GM12878 (cell line): Measurements from ENCODE around the gene TP53RK.

Source experiments
- CBX5 ChIP-seq: sonication (generic); IDR thresholded peaks from 2 replicates; pipeline ENCODE4 v1.6.1; 2016; ENCODE audit warnings: low read depth, moderate library complexity, mild to moderate bottlenecking, inconsistent platforms
- CREB1 ChIP-seq: IDR thresholded peaks from 2 replicates; pipeline ENCODE4 v1.6.1; 2012; ENCODE audit warnings: low read depth, mild to moderate bottlenecking, inconsistent platforms
- EGR1 ChIP-seq, 2 experiments: IDR thresholded peaks; 1 replicate in 1 of 2; 2 replicates in 1 of 2; pipeline ENCODE4 v1.6.1; 2011 to 2012; ENCODE audit warnings: low read depth in 2 of 2, low read length in 2 of 2, borderline replicate concordance in 1 of 2, mild to moderate bottlenecking in 1 of 2, moderate library complexity in 1 of 2
- EP300 ChIP-seq, 2 experiments: fragments of 150-350 bp in 1 of 2; IDR thresholded peaks; 2 replicates each; pipeline ENCODE4 v1.6.1; 2011 to 2012; ENCODE audit warnings: low read depth in 2 of 2, low read length in 2 of 2, borderline replicate concordance in 1 of 2, improper control_type of control experiment in 1 of 2, inconsistent platforms in 1 of 2; ENCODE audit not compliant: control insufficient read depth in 1 of 2
- NFYB ChIP-seq: IDR thresholded peaks from 2 replicates; pipeline ENCODE4 v1.6.1; 2011; ENCODE audit warnings: low read depth, mild to moderate bottlenecking, low read length, improper control_type of control experiment, moderate library complexity; ENCODE audit not compliant: insufficient read depth
- NR2C2 ChIP-seq: IDR thresholded peaks from 2 replicates; pipeline ENCODE4 v1.6.1; 2011; ENCODE audit warnings: borderline replicate concordance, low read depth; ENCODE audit not compliant: control insufficient read depth, insufficient read length
- SIX5 ChIP-seq: IDR thresholded peaks from 2 replicates; pipeline ENCODE4 v1.6.1; 2011; ENCODE audit warnings: mild to moderate bottlenecking, low read depth, low read length, moderate library complexity; ENCODE audit not compliant: severe bottlenecking
- TF ChIP-seq, protein P1 (sequence below): IDR thresholded peaks from 2 replicates; pipeline ENCODE4 v1.6.1; 2012; ENCODE audit warnings: low read depth, low read length, improper control_type of control experiment
- TF ChIP-seq, protein P2 (sequence below), 3 experiments: IDR thresholded peaks in 2 of 3; conservative IDR thresholded peaks in 1 of 3; 2 replicates each; pipeline ENCODE4 v1.5.1; 2011; ENCODE audit warnings: low read depth in 3 of 3, low read length in 3 of 3, mild to moderate bottlenecking in 3 of 3, control low read depth in 2 of 3, moderate library complexity in 2 of 3, inconsistent platforms in 1 of 3, mixed read lengths in 1 of 3; ENCODE audit not compliant: control insufficient read depth in 2 of 3, insufficient read depth in 1 of 3; ENCODE audit errors: extremely low read depth in 1 of 3
- TF ChIP-seq, protein P3 (sequence below): IDR thresholded peaks from 2 replicates; pipeline ENCODE4 v1.6.1; 2012; ENCODE audit warnings: low read depth, low read length, improper control_type of control experiment
- TF ChIP-seq, protein P4 (sequence below): IDR thresholded peaks from 2 replicates; pipeline ENCODE4 v1.6.1; 2012; ENCODE audit warnings: mild to moderate bottlenecking, low read depth, low read length

DNA sequence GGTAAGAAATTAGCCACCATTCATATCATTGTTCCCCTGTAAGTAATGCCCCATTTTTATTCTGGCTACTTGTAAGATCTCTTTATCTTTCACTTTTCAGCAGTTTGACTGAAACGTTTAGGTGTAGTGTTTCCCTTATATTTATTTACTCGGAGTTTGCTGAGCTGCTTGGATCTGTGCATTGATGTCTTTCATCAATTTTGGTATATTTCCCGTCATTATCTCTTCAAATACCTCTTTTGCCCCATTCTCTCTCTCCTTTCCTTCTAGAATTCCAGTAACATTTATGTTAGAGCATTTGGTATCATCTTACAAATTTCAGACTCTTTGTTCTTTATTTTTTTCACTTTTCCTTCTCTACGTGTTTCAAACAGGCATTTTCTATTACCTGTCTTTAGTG is 28.8 kb downstream of the TP53RK start:
- TF ChIP-seq, protein P1, sequence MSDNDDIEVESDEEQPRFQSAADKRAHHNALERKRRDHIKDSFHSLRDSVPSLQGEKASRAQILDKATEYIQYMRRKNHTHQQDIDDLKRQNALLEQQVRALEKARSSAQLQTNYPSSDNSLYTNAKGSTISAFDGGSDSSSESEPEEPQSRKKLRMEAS = no peak
- TF ChIP-seq SIX5 (no peak), EP300 (IDR thresholded peaks at IDR 0.05; ENCODE audit: borderline replicate concordance in 1 of 2, control insufficient read depth in 1 of 2, low read depth in 2 of 2, low read length in 2 of 2) (no peak), EGR1 (IDR thresholded peaks at IDR 0.05; ENCODE audit: borderline replicate concordance in 1 of 2, low read depth in 2 of 2, low read length in 2 of 2) (no peak), NR2C2 (no peak), CREB1 (no peak), CBX5 (no peak), NFYB (no peak)
- TF ChIP-seq, protein P2, sequence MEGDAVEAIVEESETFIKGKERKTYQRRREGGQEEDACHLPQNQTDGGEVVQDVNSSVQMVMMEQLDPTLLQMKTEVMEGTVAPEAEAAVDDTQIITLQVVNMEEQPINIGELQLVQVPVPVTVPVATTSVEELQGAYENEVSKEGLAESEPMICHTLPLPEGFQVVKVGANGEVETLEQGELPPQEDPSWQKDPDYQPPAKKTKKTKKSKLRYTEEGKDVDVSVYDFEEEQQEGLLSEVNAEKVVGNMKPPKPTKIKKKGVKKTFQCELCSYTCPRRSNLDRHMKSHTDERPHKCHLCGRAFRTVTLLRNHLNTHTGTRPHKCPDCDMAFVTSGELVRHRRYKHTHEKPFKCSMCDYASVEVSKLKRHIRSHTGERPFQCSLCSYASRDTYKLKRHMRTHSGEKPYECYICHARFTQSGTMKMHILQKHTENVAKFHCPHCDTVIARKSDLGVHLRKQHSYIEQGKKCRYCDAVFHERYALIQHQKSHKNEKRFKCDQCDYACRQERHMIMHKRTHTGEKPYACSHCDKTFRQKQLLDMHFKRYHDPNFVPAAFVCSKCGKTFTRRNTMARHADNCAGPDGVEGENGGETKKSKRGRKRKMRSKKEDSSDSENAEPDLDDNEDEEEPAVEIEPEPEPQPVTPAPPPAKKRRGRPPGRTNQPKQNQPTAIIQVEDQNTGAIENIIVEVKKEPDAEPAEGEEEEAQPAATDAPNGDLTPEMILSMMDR (IDR thresholded peaks at IDR 0.05 in 2 of 3, conservative IDR thresholded peaks at IDR 0.05 in 1 of 3; ENCODE audit: control insufficient read depth in 2 of 3, extremely low read depth in 1 of 3, insufficient read depth in 1 of 3, low read depth in 3 of 3, low read length in 3 of 3) = no peak
- TF ChIP-seq, protein P3, sequence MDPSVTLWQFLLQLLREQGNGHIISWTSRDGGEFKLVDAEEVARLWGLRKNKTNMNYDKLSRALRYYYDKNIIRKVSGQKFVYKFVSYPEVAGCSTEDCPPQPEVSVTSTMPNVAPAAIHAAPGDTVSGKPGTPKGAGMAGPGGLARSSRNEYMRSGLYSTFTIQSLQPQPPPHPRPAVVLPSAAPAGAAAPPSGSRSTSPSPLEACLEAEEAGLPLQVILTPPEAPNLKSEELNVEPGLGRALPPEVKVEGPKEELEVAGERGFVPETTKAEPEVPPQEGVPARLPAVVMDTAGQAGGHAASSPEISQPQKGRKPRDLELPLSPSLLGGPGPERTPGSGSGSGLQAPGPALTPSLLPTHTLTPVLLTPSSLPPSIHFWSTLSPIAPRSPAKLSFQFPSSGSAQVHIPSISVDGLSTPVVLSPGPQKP = no peak
- TF ChIP-seq, protein P4, sequence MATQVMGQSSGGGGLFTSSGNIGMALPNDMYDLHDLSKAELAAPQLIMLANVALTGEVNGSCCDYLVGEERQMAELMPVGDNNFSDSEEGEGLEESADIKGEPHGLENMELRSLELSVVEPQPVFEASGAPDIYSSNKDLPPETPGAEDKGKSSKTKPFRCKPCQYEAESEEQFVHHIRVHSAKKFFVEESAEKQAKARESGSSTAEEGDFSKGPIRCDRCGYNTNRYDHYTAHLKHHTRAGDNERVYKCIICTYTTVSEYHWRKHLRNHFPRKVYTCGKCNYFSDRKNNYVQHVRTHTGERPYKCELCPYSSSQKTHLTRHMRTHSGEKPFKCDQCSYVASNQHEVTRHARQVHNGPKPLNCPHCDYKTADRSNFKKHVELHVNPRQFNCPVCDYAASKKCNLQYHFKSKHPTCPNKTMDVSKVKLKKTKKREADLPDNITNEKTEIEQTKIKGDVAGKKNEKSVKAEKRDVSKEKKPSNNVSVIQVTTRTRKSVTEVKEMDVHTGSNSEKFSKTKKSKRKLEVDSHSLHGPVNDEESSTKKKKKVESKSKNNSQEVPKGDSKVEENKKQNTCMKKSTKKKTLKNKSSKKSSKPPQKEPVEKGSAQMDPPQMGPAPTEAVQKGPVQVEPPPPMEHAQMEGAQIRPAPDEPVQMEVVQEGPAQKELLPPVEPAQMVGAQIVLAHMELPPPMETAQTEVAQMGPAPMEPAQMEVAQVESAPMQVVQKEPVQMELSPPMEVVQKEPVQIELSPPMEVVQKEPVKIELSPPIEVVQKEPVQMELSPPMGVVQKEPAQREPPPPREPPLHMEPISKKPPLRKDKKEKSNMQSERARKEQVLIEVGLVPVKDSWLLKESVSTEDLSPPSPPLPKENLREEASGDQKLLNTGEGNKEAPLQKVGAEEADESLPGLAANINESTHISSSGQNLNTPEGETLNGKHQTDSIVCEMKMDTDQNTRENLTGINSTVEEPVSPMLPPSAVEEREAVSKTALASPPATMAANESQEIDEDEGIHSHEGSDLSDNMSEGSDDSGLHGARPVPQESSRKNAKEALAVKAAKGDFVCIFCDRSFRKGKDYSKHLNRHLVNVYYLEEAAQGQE = no peak
